HG03060 (cell line): ENCODE data around the gene ADGRG2.
"Not testable (repeated sequence)": the region's sequence is repeated elsewhere in the genome, so short reads cannot be mapped to it uniquely, and the experiment has no call there.

Experiments
- ATAC-seq: cut with Tn5 transposase; IDR thresholded peaks from one replicate; pipeline ENCODE4 v1.9.1; 2021; ENCODE audit warnings: low read depth, moderate number of reproducible peaks; ENCODE audit not compliant: unreplicated experiment

The ADGRG2 gene

DNA sequence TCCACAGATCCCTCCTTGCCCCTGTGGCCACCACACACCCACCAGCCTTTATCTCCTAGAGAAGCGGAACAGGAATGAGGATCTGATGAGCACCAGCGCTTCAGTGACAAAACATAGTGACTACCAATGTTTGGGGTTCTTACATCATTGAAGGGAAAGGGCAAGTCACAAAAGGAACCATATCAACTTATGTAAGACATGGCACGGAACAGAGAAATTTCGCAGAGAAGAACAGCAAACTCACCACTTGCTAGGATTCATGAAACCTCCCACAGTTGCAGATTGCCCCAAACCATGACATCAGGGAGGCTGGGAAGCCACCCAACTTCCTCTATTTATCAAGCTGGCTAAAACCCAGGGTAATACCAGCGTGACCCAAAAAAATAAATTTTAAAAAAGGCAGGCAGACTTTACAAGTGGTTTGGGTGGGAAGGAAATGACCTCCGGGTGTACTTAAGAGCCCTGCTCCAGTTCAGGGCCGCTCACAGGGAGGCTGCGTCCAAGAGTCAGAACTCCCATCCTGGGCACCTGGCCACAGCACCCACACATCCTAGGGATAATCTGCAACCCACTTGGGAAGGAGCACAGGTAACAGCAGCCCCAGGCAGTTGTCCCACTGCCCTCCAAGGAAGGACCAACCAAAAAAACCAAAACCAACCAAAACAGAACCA lies 36.0 kb downstream of the ADGRG2 start:
- ATAC-seq = no peak

DNA sequence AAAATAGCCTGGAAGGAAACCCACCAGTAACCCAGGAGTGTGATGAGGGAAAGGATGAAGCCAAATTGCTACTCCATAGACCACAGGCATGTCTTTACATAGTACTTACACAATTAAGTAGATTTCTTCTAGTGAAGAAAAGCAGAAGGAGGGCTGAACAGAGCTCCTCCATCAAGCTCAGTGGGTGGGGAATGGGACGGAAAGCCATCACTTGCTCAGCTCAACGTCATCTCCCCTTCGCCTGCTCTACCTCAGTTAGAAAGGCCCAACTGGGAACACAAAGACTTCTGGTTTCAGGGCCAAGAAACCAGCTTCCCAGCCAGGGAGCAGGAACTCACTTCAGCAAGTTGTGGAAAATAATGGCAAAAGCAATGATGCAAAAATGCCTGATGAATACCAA lies 36.6 kb downstream of the ADGRG2 start:
- ATAC-seq = no peak

DNA sequence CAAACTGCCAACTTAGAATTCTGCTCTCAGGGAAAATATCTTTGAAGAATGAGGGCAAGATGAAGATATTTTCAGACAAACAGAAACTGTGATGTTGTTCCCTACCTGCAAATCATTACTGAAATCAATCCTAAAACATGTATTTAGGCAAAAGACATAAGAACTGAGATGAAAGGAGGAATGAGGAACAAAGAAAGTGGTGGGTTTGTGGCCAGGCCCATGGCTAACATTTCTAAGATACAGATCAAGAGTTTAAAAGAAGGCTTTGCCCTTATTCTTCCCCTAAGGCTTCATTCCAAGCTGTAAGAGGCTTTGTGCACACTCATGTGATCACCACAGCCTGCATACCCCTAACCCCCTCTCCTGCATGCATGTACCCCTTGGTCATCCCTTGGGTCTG lies 46.5 kb downstream of the ADGRG2 start:
- ATAC-seq = no peak

DNA sequence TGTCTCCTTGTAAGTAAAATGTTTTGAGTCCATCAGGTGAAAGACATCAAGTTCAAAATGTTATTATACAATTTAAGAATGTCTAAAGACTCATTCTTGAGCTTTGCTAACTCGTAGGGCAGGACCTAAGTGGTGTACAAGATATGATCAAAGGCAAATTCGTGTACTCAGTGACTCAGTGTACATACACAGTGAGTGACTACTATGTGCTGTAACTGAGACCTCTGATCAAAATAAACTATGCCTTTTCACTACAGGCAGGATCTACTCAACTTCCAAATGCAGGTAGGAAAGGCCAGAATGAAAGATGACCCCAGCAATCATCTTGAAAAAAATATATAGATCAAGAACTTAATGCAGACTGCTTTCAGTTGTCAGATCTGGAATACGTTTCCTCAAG lies 49.9 kb downstream of the ADGRG2 start:
- no peak for ATAC-seq

DNA sequence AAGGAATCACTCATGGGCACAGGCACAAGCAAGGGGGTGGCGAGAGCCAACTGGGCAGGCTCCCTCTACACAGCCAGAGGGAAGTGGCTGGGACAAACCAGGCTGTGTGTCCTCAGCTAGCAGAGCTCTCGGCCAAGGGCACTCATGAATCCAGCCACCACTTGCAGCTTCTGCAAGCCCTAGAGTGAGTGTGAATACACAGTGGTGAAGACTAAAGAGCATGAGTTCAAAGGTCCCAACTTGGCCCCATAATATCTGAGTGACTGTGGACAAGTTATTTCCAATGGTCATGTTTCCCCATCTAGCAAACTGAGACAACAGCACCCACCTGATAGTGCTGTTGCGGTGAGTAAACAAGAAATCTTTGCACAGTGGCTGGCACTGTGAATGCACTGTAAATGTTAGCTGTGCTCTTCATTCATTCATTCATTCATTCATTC lies 51.7 kb downstream of the ADGRG2 start:
- no peak for ATAC-seq

DNA sequence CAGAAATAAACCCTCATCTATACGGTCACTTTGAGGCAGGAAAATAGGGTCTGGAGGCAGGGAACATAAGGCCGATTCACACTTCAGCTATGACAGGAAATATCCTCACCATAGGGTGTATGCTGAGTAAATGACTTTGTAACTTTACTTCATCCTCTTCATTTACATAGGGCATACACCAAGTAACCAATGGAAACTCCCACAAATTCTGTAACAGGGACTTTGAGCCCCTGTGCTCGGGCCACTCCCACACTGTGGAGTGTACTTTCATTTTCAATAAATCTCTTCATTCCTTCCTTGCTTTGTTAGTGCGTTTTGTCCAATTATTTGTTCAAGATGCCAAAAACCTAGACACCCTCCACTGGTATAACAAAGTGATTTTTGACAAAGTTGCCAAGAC lies 55.3 kb downstream of the ADGRG2 start:
- not testable (repeated sequence) for ATAC-seq

DNA sequence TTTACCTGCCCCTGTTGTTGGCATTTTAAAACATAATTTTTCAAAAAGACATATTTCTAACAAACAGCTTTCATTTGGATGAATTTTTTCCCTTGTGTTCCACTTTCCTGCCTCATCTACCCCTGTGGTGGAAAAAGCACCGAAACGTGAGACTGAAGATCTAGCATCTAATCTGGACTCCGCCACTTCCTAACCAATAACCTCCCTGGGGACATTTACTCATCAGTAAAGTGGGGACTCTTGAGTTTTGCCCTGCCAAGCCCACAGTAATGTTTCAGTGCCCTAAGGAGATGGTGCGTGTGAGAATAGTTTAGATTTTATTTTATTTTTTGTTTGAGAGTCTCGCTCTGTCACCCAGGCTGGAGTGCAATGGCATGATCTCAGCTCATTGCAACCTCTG lies 56.7 kb downstream of the ADGRG2 start:
- peak; percentile 79 for ATAC-seq

DNA sequence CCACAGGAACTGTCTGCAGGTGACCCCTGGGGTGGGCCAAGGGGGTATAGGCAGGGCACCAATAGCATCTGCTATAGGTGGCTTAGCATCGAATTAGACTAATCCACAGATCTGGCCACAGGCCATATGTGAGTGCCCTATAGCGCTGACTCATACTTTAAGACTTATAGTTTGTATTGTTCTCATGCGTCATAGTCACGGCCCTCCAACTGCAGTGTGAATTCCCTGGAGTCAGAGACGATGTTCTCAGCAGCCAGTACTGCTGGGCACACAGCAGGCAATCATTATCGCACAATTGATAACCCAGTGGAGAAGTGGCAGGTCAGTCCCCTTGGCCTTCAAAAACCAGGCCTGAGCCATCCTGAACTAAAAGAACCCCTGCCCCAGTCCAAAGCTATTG lies 58.1 kb downstream of the ADGRG2 start:
- no peak for ATAC-seq

DNA sequence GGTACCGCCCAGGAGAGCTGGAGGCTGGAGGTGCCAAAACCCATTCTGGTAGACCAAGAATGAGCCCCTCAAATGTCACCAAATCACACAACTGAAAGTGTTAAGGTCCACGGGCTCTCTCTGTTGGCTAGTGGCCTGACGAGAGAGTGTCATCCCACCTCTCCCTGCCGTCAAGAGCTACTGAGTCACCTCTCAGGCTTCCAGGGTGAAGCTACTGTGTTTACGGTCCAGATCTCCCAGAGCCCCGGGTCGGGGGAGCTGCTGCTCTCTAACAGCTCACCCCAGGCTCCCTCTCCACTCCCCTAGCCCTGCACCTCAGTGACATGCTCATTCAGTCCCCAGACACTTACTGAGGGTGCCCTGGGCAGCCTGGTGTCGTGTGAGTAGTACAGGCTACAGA lies 59.2 kb downstream of the ADGRG2 start:
- ATAC-seq = no peak

DNA sequence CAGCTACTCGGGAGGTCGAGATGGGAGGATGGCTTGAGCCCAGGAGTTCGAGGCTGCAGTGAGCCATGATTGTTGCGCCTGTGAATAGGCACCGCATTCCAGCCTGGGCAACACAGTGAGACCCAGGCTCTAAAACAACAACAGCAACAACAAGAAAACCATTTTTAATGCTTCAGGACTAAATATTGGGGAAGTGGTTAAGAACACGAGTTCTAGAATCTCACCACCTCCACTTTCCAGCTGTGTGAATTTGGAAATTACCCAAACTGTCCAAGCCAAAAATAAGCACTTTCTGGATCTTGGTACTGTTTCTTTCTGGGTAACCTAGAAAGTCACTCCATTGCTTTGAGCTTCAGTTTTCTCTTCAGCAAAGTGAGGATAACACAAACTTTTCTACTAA lies 63.2 kb downstream of the ADGRG2 start:
- ATAC-seq = no peak

DNA sequence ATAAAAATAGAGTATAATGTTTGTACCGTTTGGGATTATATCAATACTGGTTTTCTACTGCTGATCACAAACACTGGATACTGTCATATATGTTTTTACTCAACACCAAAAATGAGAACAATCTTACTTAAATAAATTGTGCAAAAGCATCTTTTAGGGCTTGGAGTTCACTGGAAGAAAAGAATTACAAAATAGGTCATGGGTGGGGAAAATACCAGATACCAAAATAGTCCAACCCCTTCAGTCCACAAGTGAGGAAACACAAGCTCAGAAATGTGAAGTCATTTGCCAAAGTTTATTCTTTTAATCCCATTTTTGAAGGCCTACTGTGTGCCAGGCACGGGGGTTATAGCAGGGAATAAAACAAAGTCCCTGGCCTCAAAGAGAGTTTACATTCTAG lies 64.4 kb downstream of the ADGRG2 start:
- no peak for ATAC-seq

DNA sequence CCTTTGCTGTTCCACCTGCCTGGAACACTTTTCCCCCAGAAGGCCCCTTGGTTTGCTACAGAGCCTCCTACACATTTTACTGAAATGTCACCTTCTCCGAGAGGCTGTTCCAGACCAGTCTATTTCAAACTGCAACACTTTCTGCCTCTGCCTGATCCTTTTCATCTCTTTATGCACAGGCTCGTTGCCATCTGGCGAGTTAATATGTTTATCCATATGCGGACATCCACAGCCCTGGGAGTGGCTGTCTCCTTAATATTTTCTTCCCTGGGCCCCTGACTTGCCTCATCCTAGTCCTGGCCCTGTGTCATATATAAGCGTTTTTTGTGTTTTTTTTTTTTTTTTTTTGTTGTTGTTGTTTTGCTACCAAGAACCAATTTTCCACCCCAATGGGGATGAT lies 73.2 kb downstream of the ADGRG2 start:
- no peak for ATAC-seq

DNA sequence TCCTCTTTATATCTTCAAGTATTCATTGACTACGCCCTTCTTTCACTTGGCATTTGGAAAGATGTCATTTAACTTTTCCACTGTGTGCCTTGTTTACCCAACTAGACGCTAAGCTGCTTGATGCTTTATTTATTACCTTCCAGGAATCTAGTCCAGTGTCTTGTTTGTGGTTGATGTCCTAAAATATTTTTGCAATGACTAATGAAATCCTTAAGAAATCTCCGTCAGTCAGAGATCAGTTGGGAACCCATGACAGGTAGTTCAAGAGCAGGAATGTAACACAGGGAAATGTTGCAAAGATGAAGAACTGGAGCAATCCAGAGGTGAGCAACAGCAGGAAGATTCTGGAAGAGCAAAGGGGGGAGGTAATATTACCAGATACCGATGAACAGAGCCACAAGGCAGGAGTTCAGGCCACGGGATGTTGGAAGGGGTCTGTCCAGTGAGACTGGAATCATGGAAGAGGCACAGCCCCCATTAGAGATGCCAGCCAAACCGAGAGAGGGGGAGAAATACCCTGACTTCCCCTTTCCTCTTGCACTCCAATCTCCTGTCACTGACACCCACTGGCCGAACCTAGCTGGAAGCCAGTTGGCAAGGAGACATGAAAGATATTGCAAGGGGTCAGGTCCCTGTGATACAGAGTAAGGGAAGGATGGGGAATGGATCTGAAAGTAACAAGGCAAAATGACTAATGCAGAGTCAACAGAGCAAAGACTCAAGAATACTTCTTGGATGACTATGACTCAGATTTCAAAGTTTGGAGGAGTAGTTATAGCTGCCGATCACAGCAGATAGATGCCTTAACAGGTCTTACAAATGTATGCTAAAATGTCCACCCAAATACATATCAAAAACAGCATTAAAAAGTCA lies 75.7 kb downstream of the ADGRG2 start:
- ATAC-seq = no peak

DNA sequence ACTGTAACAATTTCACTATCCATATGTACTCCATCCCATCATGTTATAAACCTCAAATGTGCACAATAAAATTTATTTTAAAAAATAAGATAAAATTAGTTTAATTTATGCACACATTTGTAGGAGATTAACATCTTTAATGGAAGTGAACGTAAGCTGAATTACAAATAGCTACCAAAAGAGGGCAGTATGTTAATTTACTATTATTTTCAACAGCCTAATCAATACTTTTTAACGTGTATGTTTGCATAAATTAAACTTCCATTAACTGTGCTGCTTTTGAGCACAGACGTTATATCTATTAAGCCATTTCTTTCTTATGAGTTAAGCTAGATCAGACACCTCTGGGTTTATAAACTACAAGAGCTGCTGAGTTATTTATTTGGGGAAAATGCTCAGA lies 81.9 kb downstream of the ADGRG2 start:
- ATAC-seq = no peak

DNA sequence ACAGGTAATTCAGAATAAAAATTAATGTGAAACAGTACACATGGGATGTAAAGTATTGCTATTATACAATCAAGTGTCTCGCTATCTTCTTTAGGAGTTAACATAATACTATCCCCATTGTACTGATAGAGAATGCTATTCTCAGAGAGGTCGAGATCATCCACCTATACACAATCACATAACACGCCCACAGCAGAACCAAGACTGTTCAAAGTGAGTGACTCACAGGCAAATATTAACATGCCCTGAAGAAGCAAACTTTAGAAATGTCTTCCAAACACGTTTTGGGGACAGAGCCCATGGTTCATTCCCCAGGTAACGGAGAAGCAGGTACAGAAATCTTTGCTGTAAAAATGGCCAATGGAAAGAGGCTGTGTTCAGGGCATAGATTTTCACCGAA lies 88.2 kb downstream of the ADGRG2 start:
- no peak for ATAC-seq

DNA sequence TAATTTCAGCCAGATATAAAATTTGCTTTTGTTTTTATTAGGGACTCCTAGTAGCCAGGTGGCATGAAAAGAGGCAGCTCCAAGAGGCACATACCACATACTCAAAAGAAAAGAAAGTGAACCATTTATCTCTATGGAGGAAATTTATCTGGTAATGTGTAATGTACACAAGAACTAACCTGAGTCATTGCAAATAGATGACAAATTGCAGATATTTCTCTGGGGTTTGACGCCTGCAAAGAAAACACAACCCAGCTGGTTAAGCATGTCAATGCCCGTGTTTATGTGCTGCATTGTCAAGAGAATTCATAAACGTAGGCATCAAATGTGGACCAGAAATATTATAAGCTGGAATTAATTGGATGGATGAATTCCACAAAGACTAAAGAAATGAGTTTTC lies 91.5 kb downstream of the ADGRG2 start:
- no peak for ATAC-seq

DNA sequence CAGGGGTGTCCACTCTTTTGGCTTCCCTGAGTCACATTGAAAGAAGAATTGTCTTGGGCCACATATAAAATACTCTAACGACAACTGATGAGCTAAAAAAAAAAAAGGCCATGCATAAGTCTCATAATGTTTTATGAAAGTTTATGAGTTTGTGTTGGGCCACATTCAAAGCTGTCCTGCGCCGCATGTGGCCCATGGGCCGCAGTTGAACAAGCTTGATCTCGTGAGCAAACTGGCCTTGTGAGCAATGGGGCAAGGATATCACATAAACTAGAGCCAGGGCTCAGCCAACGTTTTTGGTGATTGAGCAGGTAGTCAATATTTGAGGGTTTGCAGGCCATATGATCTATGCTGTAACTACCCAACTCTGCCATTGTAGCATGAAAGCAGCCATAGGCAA lies 93.7 kb downstream of the ADGRG2 start:
- no peak for ATAC-seq

DNA sequence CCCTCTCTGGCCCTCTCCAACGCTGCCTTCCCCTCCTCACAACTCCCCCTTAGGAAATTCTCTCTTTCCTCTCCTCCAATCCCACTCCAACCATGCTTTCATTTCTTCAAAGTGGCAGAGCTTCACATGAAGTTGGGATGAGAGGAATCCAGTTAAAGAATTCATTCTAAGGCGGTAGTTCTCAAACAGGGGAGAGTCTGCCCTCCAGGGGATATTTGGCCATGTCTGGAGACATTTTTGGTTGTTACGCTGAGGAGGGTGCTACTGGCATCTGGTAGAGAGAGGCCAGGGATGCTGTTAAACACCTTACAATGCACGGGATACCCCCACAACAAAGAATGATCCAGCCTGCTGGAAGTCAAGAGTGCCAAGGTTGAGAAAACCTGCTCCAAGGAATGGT lies 97.9 kb downstream of the ADGRG2 start:
- ATAC-seq = no peak

DNA sequence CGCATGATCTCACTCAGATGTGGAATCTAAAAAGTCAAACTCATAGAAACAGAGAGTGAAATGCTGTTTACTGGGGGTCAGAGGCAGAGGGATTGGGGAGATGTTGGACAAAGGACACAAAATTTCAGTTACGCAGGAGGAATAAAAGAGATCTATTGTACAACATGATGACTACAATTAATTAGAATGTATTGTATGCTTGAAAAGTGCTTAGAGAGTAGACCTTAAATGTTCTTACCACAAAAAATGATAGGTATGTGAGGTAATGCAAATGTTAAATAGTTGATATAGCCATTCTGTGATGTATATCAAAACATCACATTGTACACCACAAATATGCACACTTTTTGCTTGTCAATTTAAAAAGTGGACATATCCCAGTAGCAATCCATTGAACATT lies 102.3 kb downstream of the ADGRG2 start:
- no peak for ATAC-seq

DNA sequence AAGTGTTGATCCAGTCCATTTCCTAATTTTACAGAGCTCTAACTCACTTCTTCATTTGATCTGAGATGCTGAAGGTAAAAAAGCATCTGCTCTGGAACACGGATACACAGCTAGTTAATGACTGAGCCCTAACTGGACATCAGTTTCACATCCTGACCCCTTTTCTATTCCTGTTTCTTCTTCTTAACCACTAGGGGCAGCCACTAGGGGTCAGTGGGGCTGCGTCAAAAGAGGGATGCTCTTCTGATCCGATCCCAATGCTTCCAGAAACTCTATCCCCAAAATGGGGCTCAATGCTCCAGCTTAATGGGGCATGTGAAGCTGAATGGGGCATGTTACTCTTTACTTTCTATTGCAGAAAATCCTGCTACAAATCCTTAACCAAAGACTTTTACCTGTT lies 105.0 kb downstream of the ADGRG2 start:
- ATAC-seq = no peak

DNA sequence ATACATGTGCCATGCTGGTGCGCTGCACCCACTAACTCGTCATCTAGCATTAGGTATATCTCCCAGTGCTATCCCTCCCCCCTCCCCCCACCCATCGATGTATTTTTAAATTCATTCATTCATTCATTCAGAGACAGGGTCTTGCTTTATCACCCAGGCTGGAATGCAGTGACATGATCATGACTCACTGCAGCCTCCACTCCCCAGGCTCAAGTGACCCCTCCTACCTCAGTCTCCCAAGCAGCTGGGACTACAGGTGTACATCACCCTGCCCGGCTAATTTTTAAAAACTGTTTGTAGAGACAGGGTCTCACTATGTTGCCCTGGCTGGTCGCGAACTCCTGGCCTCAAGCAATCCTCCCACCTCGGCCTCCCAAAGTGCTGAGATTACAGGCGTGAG lies 105.7 kb downstream of the ADGRG2 start:
- ATAC-seq = not testable (repeated sequence)

DNA sequence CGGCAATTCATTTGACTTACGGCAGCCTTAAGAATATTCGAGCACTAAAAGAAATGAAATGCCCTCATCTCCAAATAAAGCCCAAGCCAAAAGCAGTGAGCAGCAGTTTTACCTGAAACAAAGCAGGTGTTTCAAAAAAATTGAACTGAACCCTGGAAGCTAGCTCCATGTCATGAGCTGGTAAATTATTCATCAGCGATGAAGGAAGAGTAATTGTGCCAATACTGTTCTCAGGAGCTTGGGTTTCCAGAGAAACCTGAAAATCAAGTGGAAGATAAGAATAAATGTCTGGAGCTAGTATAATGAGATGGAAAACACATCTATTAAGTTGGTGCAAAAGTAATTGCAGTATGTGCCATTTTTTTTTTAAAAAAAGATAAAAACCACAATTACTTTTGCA lies 114.4 kb downstream of the ADGRG2 start:
- ATAC-seq = no peak
